Measurements from ENCODE around the gene SPRR2A.
"Not testable (repeated sequence)": the region's sequence is repeated elsewhere in the genome, so short reads cannot be mapped to it uniquely, and the experiment has no call there.

The SPRR2A gene

GRCh38 chr1:153057375-153057774, at the start of gene SPRR2A:
Gene SPRR2A (minus strand): TSS chr1:153057512. CDS start chr1:153056735, 777 bp downstream.
- DNase-seq (ENCODE audit: low read depth in 2 of 2), result no peak

GRCh38 chr1:153100245-153100644, 42.9 kb upstream of the SPRR2A start:
- no peak for DNase-seq (ENCODE audit: low read depth in 2 of 2)

- no peak for DNase-seq (ENCODE audit: low read depth in 2 of 2)
These were observed 42.2 kb upstream of the SPRR2A start for GRCh38 chr1:153099461-153100045.

GRCh38 chr1:153095764-153096163, 38.5 kb upstream of the SPRR2A start:
- no peak for DNase-seq (ENCODE audit: low read depth in 2 of 2)

- DNase-seq (ENCODE audit: low read depth in 2 of 2), result no peak
These were observed 37.1 kb upstream of the SPRR2A start, which contains the start of gene SPRR2E for GRCh38 chr1:153094426-153094825. Gene SPRR2E (minus strand): TSS chr1:153094526. CDS start chr1:153093751, 775 bp downstream.

GRCh38 chr1:153087652-153088051, 30.3 kb upstream of the SPRR2A start:
- DNase-seq (ENCODE audit: low read depth in 2 of 2), result no peak

GRCh38 chr1:153081736-153082135, 24.4 kb upstream of the SPRR2A start:
- no peak for DNase-seq (ENCODE audit: low read depth in 2 of 2)

GRCh38 chr1:153072806-153073726, 15.8 kb upstream of the SPRR2A start:
- DNase-seq (ENCODE audit: low read depth in 2 of 2), result no peak

- DNase-seq (ENCODE audit: low read depth in 2 of 2), result no peak
These were observed 14.2 kb upstream of the SPRR2A start, which contains the start of gene SPRR2B for GRCh38 chr1:153071511-153071910. Gene SPRR2B (minus strand): TSS chr1:153071611. CDS start chr1:153070839, 772 bp downstream.

GRCh38 chr1:153070243-153070642, 12.9 kb upstream of the SPRR2A start:
- no peak for DNase-seq (ENCODE audit: low read depth in 2 of 2)

GRCh38 chr1:153058826-153059784, 1.8 kb upstream of the SPRR2A start:
- DNase-seq (ENCODE audit: low read depth in 2 of 2), result no peak

GRCh38 chr1:153058154-153058553, 842 bp upstream of the SPRR2A start:
- DNase-seq (ENCODE audit: low read depth in 2 of 2), result no peak

GRCh38 chr1:153056111-153056510, 1.2 kb downstream of the SPRR2A start:
- DNase-seq (ENCODE audit: low read depth in 2 of 2), result not testable (repeated sequence)

GRCh38 chr1:153049211-153049610, 8.1 kb downstream of the SPRR2A start:
- DNase-seq (ENCODE audit: low read depth in 2 of 2), result no peak

- DNase-seq (ENCODE audit: low read depth in 2 of 2), result no peak
These were observed 16.2 kb downstream of the SPRR2A start, which contains the start of gene SPRR2D for GRCh38 chr1:153040950-153041631. Gene SPRR2D (minus strand): TSS chr1:153041120. CDS start chr1:153040346, 774 bp downstream.

- no peak for DNase-seq (ENCODE audit: low read depth in 2 of 2)
These were observed 22.1 kb downstream of the SPRR2A start for GRCh38 chr1:153035211-153035610.

- no peak for DNase-seq (ENCODE audit: low read depth in 2 of 2)
These were observed 24.5 kb downstream of the SPRR2A start for GRCh38 chr1:153032677-153033308.

- DNase-seq (ENCODE audit: low read depth in 2 of 2), result no peak
These were observed 25.2 kb downstream of the SPRR2A start for GRCh38 chr1:153032073-153032472.

- DNase-seq (ENCODE audit: low read depth in 2 of 2), result no peak
These were observed 26.4 kb downstream of the SPRR2A start, which contains the start of gene SPRR1B for GRCh38 chr1:153030895-153031294. Gene SPRR1B (plus strand): TSS chr1:153031203. CDS start chr1:153032346, 1,143 bp downstream.

GRCh38 chr1:153028766-153029165, 28.5 kb downstream of the SPRR2A start:
- DNase-seq (ENCODE audit: low read depth in 2 of 2), result no peak

Measured in stimulated activated CD8-positive, alpha-beta memory T cell treated with anti-CD3 and anti-CD28 coated beads, Interleukin-15, amount 100 ng/mL, for 4 hours (primary cell).